HepG2 (cell line): Measurements from ENCODE around the gene FAM210A. TPM values are rescaled to one million over a fixed set of nuclear protein-coding genes. Genes with fewer than 3 reads are reported as not detected.

Source experiments
- AKNA ChIP-seq: sonication (generic); formaldehyde crosslinking; IDR thresholded peaks from 2 replicates; pipeline ENCODE4 v1.4.0; 2020; ENCODE audit warnings: missing genetic modification reagents, borderline replicate concordance
- ARID3A ChIP-seq: IDR thresholded peaks from 2 replicates; pipeline ENCODE4 v1.6.1; 2012; ENCODE audit warnings: low read depth, low read length, improper control_type of control experiment
- ATF7 ChIP-seq, 2 experiments: fragments of 450-650 bp in 1 of 2; sonication (generic) in 1 of 2; formaldehyde crosslinking in 1 of 2; IDR thresholded peaks; 2 replicates each; pipeline versions ENCODE4 v1.4.0 to v1.6.1; 2016 to 2020; ENCODE audit warnings: antibody characterized with exemption in 1 of 2, mild to moderate bottlenecking in 1 of 2, missing genetic modification reagents in 1 of 2
- CHD2 ChIP-seq: IDR thresholded peaks from 2 replicates; pipeline ENCODE4 v1.6.1; 2011; ENCODE audit warnings: low read depth, low read length, improper control_type of control experiment
- KDM5A ChIP-seq: fragments of 200-600 bp; sonication (generic); IDR thresholded peaks from 2 replicates; pipeline ENCODE4 v1.7.0; 2018; ENCODE audit warnings: antibody characterized with exemption, mild to moderate bottlenecking, low read length, borderline replicate concordance
- POGZ ChIP-seq: sonication (generic); formaldehyde crosslinking; IDR thresholded peaks from 2 replicates; pipeline ENCODE4 v1.4.0; 2020; ENCODE audit warnings: mild to moderate bottlenecking, missing genetic modification reagents
- RXRB ChIP-seq: IDR thresholded peaks from 2 replicates; pipeline ENCODE4 v1.6.1; 2016; ENCODE audit warnings: borderline replicate concordance, missing genetic modification reagents, missing compliant biosample characterization
- SP2 ChIP-seq: sonication (generic); formaldehyde crosslinking; IDR thresholded peaks from 2 replicates; pipeline ENCODE4 v1.5.1; 2020; ENCODE audit warnings: mild to moderate bottlenecking, missing genetic modification reagents
- TARDBP ChIP-seq: sonication (generic); formaldehyde crosslinking; IDR thresholded peaks from 2 replicates; pipeline ENCODE4 v1.8.0; 2022; ENCODE audit warnings: mild to moderate bottlenecking, missing genetic modification reagents
- ZFP91 ChIP-seq: sonication (generic); formaldehyde crosslinking; IDR thresholded peaks from 2 replicates; pipeline ENCODE4 v1.9.0; 2022; ENCODE audit warnings: missing genetic modification reagents, mild to moderate bottlenecking, borderline replicate concordance
- ZNF10 ChIP-seq: sonication (generic); formaldehyde crosslinking; IDR thresholded peaks from 2 replicates; pipeline ENCODE4 v1.4.0; 2020; ENCODE audit warnings: mild to moderate bottlenecking, low read depth, missing genetic modification reagents, borderline replicate concordance
- ZNF414 ChIP-seq: sonication (generic); formaldehyde crosslinking; IDR thresholded peaks from 2 replicates; pipeline ENCODE4 v1.5.0; 2020; ENCODE audit warnings: missing genetic modification reagents
- ZNF616 ChIP-seq: sonication (generic); formaldehyde crosslinking; IDR thresholded peaks from 2 replicates; pipeline ENCODE4 v1.5.0; 2020; ENCODE audit warnings: low read depth, mild to moderate bottlenecking, missing genetic modification reagents
- ZNF761 ChIP-seq: sonication (generic); formaldehyde crosslinking; conservative IDR thresholded peaks from 2 replicates; pipeline ENCODE4 v1.4.0; 2020; ENCODE audit warnings: mild to moderate bottlenecking, missing genetic modification reagents
- ZNF772 ChIP-seq: sonication (generic); formaldehyde crosslinking; IDR thresholded peaks from 2 replicates; pipeline ENCODE4 v1.5.0; 2020; ENCODE audit warnings: mild to moderate bottlenecking, missing genetic modification reagents
- polyA plus RNA-seq, 8 experiments: library from polyadenylated mRNA; depleted of rRNA in 3 of 8; stranded (reverse) in 7 of 8; unstranded in 1 of 8; fragments of >200 nt; fragmentation: Illumina TruSeq in 4 of 8; extraction: Trizol in 4 of 8; gene quantifications; 2 replicates each; pipeline versions ENCODE4 v1.2.1 to v1.2.3, GENCODE V29; 2011 to 2016; ENCODE audit warnings: low read depth in 4 of 8, missing spikeins in 1 of 8, mixed read lengths in 1 of 8; ENCODE audit not compliant: insufficient read depth in 1 of 8
- total RNA-seq, 5 experiments: library from RNA; depleted of rRNA; stranded (reverse); fragments of >200 nt; fragmentation: Illumina TruSeq; extraction: Trizol; gene quantifications; 2 replicates each; pipeline ENCODE4 v1.2.3, GENCODE V29; 2016; ENCODE audit warnings: low read depth in 1 of 5
- TF ChIP-seq, protein P1 (sequence below): sonication (generic); formaldehyde crosslinking; conservative IDR thresholded peaks from 2 replicates; pipeline ENCODE4 v1.4.0; 2020; ENCODE audit warnings: missing genetic modification reagents

The FAM210A gene
- total and polyA plus RNA-seq, 2 of the 13 experiments (the other 11 are each of a cell fraction or from before 2014, with no cell fraction given): 33.2 to 37.5 TPM

GRCh38 chr18:13726232-13726971 is at the start of gene FAM210A, which contains the start of gene RNMT (continued):
- TF ChIP-seq ZFP91 (CRISPR knock-in tag): peak; percentile 92
- TF ChIP-seq CHD2: peak; percentile 75
- peak; percentile 52; the same call in 1 of the 2 replicates for TF ChIP-seq ATF7 (IDR thresholded peaks at IDR 0.05)
- peak; percentile 86 for TF ChIP-seq ATF7 (CRISPR knock-in tag; IDR thresholded peaks at IDR 0.05)
- peak; percentile 55; the same call in 1 of the 2 replicates for TF ChIP-seq ZNF414
- peak; percentile 73 for TF ChIP-seq SP2 (CRISPR knock-in tag)
- TF ChIP-seq RXRB (CRISPR knock-in tag): no peak; the same call in none of the 2 replicates
- no peak for TF ChIP-seq ARID3A
- TF ChIP-seq ZNF761 (CRISPR knock-in tag): peak; percentile 93; the same call in 1 of the 2 replicates
- TF ChIP-seq POGZ (CRISPR knock-in tag): peak; percentile 95
- TF ChIP-seq, protein P1, sequence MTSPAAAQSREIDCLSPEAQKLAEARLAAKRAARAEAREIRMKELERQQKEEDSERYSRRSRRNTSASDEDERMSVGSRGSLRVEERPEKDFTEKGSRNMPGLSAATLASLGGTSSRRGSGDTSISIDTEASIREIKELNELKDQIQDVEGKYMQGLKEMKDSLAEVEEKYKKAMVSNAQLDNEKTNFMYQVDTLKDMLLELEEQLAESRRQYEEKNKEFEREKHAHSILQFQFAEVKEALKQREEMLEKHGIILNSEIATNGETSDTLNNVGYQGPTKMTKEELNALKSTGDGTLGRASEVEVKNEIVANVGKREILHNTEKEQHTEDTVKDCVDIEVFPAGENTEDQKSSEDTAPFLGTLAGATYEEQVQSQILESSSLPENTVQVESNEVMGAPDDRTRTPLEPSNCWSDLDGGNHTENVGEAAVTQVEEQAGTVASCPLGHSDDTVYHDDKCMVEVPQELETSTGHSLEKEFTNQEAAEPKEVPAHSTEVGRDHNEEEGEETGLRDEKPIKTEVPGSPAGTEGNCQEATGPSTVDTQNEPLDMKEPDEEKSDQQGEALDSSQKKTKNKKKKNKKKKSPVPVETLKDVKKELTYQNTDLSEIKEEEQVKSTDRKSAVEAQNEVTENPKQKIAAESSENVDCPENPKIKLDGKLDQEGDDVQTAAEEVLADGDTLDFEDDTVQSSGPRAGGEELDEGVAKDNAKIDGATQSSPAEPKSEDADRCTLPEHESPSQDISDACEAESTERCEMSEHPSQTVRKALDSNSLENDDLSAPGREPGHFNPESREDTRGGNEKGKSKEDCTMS: no peak
- TF ChIP-seq ZNF616 (CRISPR knock-in tag): peak; percentile 97; the same call in 1 of the 2 replicates
- no peak for TF ChIP-seq ZNF10 (CRISPR knock-in tag)
- peak; percentile 40; the same call in 1 of the 2 replicates for TF ChIP-seq ZNF772 (CRISPR knock-in tag)
- peak; percentile 74; the same call in 1 of the 2 replicates for TF ChIP-seq KDM5A
- TF ChIP-seq TARDBP (CRISPR knock-in tag): peak; percentile 97
- TF ChIP-seq AKNA (CRISPR knock-in tag): no peak
